Osteoblast (primary cell): Measurements from ENCODE around the gene ZBTB21. TPM values are rescaled to one million over a fixed set of nuclear protein-coding genes. Genes with fewer than 3 reads are reported as not detected.
A peak's percentile ranks its signal among the peaks of the same experiment; 100 is the strongest.

Source experiments
- DNase-seq: peaks from one replicate; pipeline ENCODE4 v3.0.0; 2011; ENCODE audit warnings: low spot score, mixed read lengths; ENCODE audit not compliant: insufficient read length; ENCODE audit errors: missing footprints
- H2AFZ ChIP-seq: 2 replicates; pipeline ENCODE4 v1.6.0; 2011; ENCODE audit warnings: mild to moderate bottlenecking, low read length
- H3K27ac ChIP-seq: 2 replicates; pipeline ENCODE4 v1.5.1; 2011; ENCODE audit warnings: mild to moderate bottlenecking, low read depth, low read length, moderate library complexity
- H3K27me3 ChIP-seq: 2 replicates; pipeline ENCODE4 v1.6.0; 2012; ENCODE audit warnings: mild to moderate bottlenecking, control low read depth, inconsistent platforms, low read length, moderate library complexity; ENCODE audit not compliant: insufficient read depth
- H3K36me3 ChIP-seq: 2 replicates; pipeline ENCODE4 v1.5.1; 2011; ENCODE audit warnings: mild to moderate bottlenecking, low read length, control low read depth, moderate library complexity; ENCODE audit not compliant: insufficient read depth
- H3K4me1 ChIP-seq: 2 replicates; pipeline ENCODE4 v1.5.1; 2011; ENCODE audit warnings: mild to moderate bottlenecking, low read length, control low read depth, moderate library complexity; ENCODE audit not compliant: insufficient read depth
- H3K4me2 ChIP-seq: 2 replicates; pipeline ENCODE4 v1.6.0; 2011; ENCODE audit warnings: mild to moderate bottlenecking, low read length; ENCODE audit not compliant: insufficient read depth
- H3K4me3 ChIP-seq: fragments of 200-600 bp; sonication (generic); 3 replicates; pipeline ENCODE4 v1.5.1; 2012; ENCODE audit warnings: mild to moderate bottlenecking, low read length, inconsistent platforms; ENCODE audit not compliant: insufficient read depth
- H3K79me2 ChIP-seq: 2 replicates; pipeline ENCODE4 v1.6.0; 2012; ENCODE audit warnings: mild to moderate bottlenecking, low read length, control low read depth, inconsistent platforms; ENCODE audit not compliant: insufficient read depth
- H3K9me3 ChIP-seq: 2 replicates; pipeline ENCODE4 v1.5.1; 2011; ENCODE audit warnings: low read depth, low read length, control low read depth
- H4K20me1 ChIP-seq: 2 replicates; pipeline ENCODE4 v1.6.0; 2012; ENCODE audit warnings: mild to moderate bottlenecking, low read length, control low read depth; ENCODE audit not compliant: insufficient read depth
- total RNA-seq: library from RNA; depleted of rRNA; stranded (reverse); fragments of >200 nt; gene quantifications from 2 replicates; pipeline ENCODE4 v1.2.3, GENCODE V29; 2012
- TF ChIP-seq, protein P1 (sequence below): IDR thresholded peaks from 2 replicates; pipeline ENCODE4 v1.5.1; 2011; ENCODE audit warnings: mild to moderate bottlenecking, low read depth, low read length, moderate library complexity; ENCODE audit errors: extremely low read depth

The ZBTB21 gene
- total RNA-seq, 1 donor: 12.7 TPM

DNA sequence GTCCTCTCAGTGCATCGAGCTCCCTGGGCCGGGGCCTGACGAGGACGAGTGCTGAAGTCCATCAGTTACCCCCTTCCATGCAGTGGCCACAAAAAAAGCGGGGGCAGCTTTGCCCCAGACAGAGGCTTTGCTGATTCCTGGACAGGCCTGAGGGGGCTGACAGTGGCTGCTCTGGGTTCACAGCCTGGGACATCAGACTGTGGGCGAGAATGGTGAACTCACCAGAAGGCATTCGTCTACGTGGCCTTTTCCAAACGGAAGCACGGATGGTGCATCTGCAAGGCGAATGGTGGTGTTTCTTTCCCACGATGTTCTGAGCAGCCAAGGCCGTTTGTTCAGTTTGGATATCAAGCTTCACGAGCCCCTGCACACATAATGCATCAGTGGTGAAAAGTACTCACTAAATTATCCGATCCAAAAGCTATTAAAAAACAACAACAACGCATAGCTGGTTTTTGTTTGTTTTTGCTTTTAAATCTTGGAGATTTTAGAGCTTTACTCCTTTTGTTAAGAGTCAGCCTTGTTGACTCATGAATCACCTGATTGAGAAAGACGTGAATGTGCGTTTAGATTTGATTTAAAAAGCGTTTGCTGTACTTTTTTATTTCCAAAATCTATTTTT is 6.3 kb upstream of the ZBTB21 start:
- H2AFZ ChIP-seq: no peak overlapping the region
- peak; percentile 58 for DNase-seq
- no peaks in the 10 kb centered on the region for H3K9me3 ChIP-seq
- H3K27ac ChIP-seq: no peak overlapping the region
- H3K4me2 ChIP-seq: no peak overlapping the region
- H3K27me3 ChIP-seq: peaks cover 9% of the 10 kb centered on the region
- TF ChIP-seq, protein P1, sequence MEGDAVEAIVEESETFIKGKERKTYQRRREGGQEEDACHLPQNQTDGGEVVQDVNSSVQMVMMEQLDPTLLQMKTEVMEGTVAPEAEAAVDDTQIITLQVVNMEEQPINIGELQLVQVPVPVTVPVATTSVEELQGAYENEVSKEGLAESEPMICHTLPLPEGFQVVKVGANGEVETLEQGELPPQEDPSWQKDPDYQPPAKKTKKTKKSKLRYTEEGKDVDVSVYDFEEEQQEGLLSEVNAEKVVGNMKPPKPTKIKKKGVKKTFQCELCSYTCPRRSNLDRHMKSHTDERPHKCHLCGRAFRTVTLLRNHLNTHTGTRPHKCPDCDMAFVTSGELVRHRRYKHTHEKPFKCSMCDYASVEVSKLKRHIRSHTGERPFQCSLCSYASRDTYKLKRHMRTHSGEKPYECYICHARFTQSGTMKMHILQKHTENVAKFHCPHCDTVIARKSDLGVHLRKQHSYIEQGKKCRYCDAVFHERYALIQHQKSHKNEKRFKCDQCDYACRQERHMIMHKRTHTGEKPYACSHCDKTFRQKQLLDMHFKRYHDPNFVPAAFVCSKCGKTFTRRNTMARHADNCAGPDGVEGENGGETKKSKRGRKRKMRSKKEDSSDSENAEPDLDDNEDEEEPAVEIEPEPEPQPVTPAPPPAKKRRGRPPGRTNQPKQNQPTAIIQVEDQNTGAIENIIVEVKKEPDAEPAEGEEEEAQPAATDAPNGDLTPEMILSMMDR: no peak
- H3K36me3 ChIP-seq: no peaks in the 10 kb centered on the region
- H4K20me1 ChIP-seq: no peaks in the 10 kb centered on the region
- no peak overlapping the region for H3K4me3 ChIP-seq
- H3K4me1 ChIP-seq: no peaks in the 10 kb centered on the region
- H3K79me2 ChIP-seq: no peaks in the 10 kb centered on the region

DNA sequence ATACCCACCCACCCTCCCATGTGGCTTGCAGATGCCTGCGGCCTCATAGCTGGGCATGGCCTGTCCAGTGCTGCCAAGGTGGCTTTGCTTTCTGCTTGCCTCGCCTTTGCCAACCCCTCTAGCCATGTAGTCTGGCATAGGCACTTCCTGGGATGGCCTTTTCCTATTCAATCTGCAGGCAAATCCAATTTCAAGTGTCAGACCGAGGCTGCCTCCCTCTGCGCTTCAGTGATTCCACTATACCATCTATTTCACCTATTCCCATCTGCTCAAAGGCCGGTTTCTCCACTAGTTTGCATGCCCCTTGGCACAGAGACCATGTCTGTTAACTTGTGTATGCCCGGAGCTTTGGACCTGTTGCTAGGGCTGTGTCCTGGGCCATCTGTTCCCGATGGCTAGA is 3.8 kb upstream of the ZBTB21 start:
- no peak overlapping the region for H2AFZ ChIP-seq
- H3K27me3 ChIP-seq: no peaks in the 10 kb centered on the region
- no peak overlapping the region for H3K4me2 ChIP-seq
- H3K79me2 ChIP-seq: peaks cover 6% of the 10 kb centered on the region
- no peaks in the 10 kb centered on the region for H3K9me3 ChIP-seq
- peak; percentile 21 for DNase-seq
- peaks cover under 1% of the 10 kb centered on the region for H3K4me1 ChIP-seq
- H3K36me3 ChIP-seq: no peaks in the 10 kb centered on the region
- no peaks in the 10 kb centered on the region for H4K20me1 ChIP-seq
- TF ChIP-seq, protein P1: no peak
- no peak overlapping the region for H3K4me3 ChIP-seq
- no peak overlapping the region for H3K27ac ChIP-seq

DNA sequence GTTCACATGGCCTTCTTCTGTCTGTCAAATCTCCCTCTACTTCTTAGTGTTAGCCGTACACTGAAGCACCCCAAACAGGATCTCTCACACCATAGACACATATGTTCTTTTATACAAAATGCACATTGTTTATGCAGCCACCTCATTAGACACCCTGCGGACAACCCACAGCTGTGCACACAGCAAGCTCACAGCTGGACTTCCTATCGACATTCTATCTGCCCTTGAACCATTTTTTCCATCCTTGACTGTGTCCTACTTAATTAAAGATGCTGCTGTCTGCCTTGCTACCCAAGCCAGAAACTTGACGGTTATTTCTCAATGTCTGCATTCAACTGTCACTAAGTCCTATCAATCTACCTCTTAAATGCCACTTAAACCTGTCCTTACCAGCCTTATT is 3.2 kb upstream of the ZBTB21 start:
- H3K4me1 ChIP-seq: peaks cover 5% of the 10 kb centered on the region
- no peak overlapping the region for H3K4me2 ChIP-seq
- no peaks in the 10 kb centered on the region for H4K20me1 ChIP-seq
- H2AFZ ChIP-seq: no peak overlapping the region
- no peak overlapping the region for H3K4me3 ChIP-seq
- H3K27ac ChIP-seq: no peak overlapping the region
- TF ChIP-seq, protein P1: no peak
- H3K79me2 ChIP-seq: peaks cover 12% of the 10 kb centered on the region
- H3K9me3 ChIP-seq: no peaks in the 10 kb centered on the region
- no peaks in the 10 kb centered on the region for H3K27me3 ChIP-seq
- DNase-seq: no peak
- H3K36me3 ChIP-seq: no peaks in the 10 kb centered on the region

DNA sequence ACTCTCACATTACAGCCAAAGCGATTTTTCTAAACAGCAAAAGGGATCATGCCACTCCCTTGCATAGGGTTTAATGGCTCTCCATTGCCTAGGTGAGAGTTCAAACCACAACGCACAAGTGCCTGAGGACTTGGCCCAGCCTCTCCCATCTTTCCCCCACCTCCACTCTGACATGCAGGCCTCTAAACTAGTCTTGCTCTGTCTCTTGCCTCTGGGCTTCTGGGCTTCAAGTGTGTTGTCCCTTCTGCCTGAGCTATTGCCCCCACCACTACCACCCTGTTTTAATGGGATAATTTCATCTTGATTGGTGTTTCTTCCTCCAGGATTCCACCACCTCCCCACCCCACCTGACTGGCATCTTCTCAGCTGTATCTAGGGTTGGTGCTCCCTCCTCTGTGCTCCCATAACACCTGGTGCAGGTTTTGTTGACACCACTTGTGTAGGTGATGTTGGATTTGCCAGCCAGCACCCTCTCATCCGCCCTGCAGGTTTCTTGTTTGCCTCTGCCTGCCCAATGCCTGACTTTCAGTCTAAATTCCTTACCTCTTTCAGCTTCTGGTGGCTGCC is 2.7 kb upstream of the ZBTB21 start:
- H3K4me3 ChIP-seq: no peak overlapping the region
- no peaks in the 10 kb centered on the region for H4K20me1 ChIP-seq
- DNase-seq: peak; percentile 15
- no peaks in the 10 kb centered on the region for H3K9me3 ChIP-seq
- TF ChIP-seq, protein P1: no peak
- H2AFZ ChIP-seq: no peak overlapping the region
- no peaks in the 10 kb centered on the region for H3K27me3 ChIP-seq
- peaks cover 5% of the 10 kb centered on the region for H3K4me1 ChIP-seq
- no peak overlapping the region for H3K4me2 ChIP-seq
- peaks cover under 1% of the 10 kb centered on the region for H3K36me3 ChIP-seq
- no peak overlapping the region for H3K27ac ChIP-seq
- peaks cover 15% of the 10 kb centered on the region for H3K79me2 ChIP-seq
